HPDE6-E6E7 (cell line): Measurements from ENCODE around the gene PLEKHM3.
"Not testable (repeated sequence)": the region's sequence is repeated elsewhere in the genome, so short reads cannot be mapped to it uniquely, and the experiment has no call there.

Experiments used
- DNase-seq: peaks from one replicate; pipeline ENCODE4 v3.0.0; 2011; ENCODE audit warnings: missing footprints; ENCODE audit errors: extremely low spot score

PLEKHM3 gene

DNA sequence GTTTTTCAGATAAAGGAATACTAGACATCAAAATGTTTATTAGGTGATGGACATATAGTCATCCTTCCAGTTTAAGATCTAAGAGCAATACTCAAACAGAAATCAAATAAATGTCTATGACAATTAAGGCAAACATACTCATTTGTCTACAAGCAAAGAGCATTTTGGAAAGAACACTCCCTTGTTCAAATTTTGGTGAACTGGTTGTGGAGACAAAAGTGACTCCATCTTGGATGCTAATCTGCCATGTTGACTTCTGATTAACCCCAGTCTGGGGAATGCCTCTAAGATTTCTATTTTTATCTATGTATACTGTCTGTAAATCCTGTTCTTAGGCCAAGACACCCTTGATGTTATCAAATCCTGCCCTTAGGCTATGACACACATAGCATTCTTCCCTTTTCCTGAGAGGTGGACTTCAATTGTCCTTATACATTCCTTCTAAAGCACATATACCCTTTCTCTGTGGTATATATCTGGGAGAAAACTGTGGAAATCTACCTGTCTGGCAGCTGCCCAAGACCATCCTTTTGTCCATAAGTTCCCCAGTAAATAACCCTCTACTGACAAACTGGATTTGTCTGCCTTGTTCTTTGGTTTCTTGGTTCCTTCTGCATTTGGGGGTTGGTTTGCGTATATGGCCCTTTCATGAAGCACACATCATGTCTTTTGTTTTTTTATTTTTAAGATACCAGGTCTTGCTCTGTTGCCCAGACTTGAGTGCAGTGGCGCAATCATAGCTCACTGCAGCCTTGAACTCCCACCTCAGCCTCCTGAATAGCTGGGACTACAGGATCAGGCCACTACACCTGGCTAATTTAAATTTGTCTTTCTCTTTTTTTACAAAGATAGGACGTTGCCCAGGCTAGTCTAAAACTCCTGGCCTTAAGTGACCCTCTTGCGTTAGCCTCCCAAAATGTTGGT lies 12.5 kb upstream of the PLEKHM3 start:
- no peak for DNase-seq

DNA sequence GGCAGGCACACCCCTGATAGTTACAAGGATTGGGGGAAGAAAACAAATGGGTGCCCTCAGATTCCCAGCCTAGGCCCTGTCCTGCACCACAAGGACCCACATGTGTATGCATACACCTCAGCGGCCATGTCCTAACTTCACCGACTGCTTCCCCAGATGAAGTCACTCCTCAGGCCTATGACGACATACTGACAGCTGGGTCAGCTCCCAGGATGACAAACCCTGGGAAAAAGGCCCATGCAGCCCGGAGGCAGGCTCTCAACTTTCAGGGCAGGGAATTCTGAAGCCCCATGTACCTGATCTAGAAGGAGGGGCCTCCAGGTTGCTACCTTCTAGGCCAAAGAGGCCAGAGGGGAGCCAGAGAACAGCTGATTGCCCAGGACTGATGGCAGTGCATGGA lies 11.0 kb upstream of the PLEKHM3 start:
- DNase-seq: no peak

DNA sequence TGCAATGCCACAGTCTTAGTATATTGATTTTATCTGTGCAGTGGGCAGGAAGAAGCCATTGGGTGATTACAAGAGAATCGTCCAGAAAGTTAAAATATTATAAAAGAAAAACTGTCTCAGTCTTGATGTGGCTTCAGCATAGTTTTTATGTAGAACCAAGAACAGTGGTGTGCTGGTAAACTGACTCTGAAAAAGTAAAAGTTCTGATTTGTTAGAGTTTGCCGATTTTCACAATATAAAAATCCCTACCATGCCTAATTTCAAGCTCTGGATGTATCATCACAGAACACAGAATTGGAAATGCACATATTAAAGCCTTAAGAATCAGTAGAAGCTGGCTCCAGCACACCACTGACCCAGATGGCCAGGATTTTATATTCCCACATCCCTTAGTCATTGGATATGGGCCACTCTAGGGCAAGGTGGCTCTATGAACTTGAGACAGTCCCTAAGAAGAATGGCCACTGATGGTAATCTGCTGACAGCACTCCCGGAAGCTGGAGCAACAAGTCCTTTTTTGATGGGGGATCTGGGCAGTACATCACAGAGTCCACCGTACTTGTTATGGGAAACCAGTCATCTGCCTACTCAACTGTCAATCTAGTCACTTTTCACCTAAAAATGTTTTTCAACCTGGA lies 9.3 kb upstream of the PLEKHM3 start:
- no peak for DNase-seq

DNA sequence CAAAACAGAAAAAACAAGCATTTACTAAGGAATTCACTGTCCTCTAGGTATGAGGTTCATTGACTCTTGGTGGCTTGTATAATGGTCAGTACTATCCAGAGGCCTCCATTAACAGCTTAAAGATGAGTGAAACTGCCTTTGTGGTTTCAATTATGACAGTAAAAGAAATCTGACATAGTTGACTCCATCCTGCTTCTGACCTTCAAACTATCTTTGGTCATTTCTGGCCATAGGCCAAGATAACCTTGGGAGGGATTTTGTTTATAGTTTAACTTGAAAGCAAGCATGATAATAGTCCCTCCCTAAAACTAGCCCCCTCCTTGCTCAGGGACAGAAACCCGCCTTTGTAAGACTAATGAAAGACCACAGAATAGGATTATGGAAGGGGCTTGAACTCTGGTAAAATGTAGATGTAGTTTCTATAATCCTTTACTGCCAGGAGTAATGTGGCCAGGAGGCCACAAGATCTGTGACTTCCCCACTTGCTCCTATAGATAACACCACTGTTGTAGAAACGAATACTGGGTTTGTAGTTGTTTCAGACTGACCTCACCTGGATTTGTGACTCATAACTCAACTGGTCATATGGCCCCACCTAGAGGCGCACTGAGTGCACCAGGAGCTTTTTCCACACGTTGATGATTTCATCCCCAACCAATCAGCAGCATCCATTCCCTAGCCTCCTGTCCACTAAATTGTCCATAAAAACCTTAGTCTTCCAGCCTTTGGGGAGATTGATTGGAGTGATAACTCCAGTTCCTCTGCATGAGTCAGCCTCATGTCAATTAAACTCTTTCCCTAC lies 8.6 kb upstream of the PLEKHM3 start:
- DNase-seq: peak; percentile 61

GRCh38 chr2:208031608-208032019 lies 6.3 kb upstream of the PLEKHM3 start:
- no peak for DNase-seq

DNA sequence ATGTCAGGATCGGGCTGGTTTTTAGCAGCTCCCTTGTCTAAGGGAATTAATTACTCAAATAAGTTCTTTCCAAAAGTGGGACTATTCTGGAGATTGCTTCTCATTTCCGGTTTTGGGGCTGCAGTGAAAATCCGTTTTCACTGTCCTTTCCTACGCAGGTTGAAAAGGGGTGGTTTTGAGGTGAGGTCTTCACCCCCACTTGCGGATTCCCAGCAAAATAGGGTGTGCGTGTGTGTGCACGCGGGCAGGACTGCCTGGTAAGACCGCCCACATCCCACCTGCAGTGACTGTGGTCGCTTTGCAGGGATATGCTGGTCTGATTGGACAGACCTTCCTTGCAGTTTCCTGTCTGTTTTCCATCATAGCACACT lies 472 bp upstream of the PLEKHM3 start:
- no peak for DNase-seq

- DNase-seq: no peak
These were observed 1.2 kb downstream of the PLEKHM3 start for GRCh38 chr2:208024091-208024490.

DNA sequence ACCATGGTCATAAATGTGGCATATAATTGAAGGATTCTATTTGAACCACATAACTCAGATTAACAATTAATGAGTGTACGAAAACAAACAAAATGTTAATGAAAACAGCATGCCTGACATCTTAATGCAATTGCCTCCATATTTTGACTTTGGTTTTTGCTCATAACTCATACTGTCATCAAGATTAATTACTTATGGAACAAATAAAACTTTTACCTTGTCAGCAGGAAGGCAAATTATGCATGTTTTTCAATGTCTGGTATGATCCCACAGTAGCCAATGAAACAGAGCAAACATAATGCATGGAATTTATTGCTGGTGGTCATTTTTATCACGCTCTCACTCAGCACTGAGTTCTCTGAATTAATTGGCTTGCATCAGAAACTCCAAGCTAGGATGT lies 5.1 kb downstream of the PLEKHM3 start:
- no peak for DNase-seq

GRCh38 chr2:208018124-208018712 lies 7.1 kb downstream of the PLEKHM3 start:
- not testable (repeated sequence) for DNase-seq

GRCh38 chr2:208017721-208018120 lies 7.6 kb downstream of the PLEKHM3 start:
- no peak for DNase-seq

- no peak for DNase-seq
These were observed 9.9 kb downstream of the PLEKHM3 start for GRCh38 chr2:208015475-208015874.

DNA sequence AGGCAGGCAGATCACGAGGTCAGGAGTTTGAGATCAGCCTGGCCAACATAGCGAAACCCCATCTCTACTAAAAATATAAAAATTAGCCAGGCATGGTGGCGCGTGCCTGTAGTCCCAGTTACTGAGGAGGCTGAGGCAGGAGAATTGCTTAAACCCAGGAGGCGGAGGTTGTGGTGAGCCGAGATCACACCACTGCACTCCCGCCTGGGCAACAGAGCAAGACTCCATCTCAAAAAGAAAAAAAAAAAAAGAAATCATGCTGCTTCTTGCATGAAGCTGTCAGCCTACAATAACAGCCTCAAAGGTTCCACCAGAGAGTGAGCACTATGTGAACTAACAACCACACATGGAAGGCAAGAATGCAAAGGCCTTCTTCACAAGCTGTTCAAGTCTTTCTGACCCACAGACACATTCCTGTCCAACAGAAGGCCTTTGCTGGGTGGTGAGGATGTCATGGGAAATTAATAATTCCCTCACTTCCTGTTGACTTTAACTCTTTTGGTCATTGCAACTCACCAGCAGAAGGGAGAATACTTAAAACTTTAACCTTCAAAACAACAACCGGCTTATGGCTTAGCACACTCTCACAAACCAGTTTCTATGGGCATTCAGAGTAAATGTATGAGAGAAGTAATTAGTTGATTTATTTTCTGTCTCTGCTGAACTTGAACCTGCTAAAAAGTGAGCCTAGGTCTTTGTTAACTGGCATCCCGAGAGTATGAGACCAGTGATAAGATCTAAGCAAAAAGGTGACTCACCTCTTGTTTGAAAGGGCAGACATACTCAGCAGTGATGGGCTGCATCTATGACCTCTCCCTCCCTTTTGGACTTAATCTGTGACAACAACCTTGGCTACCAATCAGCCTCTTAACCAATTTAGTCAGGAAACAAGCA lies 11.8 kb downstream of the PLEKHM3 start:
- peak; percentile 19 for DNase-seq

DNA sequence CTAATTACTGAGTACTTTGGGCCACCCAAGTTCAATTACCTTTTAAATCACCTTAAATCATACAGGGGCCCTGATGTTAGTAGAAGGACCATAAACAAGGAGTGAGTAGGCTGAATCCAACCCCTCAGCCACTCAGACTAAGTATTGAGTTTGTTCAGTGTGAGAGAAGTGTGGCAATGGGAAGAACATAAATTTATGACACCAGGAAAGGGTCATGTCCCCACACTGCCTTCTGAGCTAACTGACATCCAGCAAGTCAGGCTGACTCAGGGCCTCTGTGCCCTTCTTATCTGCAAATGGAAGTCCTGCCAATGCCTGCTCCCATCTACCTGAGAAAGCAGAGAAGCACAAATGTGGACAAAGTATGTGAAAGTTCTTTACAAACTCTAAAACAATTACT lies 12.9 kb downstream of the PLEKHM3 start:
- DNase-seq: no peak

GRCh38 chr2:208010506-208010905 lies 14.8 kb downstream of the PLEKHM3 start:
- DNase-seq: no peak

DNA sequence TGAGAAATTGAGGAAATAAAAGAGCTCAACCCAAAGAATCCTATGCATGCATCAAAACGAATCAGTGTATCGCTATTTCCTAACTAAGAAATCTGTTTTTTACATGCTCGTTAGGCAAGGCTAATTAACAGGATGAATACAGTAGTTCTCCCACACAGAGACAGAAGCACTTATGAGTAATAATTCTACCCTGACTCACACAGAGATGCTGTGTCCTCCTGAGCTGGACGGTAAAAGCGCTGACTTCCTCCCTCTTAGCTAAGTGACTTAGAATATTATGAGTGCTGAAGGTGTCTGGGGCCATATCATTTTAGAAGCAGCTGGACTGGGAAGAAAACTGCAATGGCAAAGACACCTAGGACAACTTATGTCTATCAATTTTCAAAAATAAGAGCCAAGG lies 18.5 kb downstream of the PLEKHM3 start:
- DNase-seq: peak; percentile 78

- DNase-seq: peak; percentile 80
These were observed 19.0 kb downstream of the PLEKHM3 start for GRCh38 chr2:208006337-208006736.

GRCh38 chr2:208001924-208002323 lies 23.4 kb downstream of the PLEKHM3 start:
- DNase-seq: no peak

- peak; percentile 61 for DNase-seq
These were observed 24.5 kb downstream of the PLEKHM3 start for GRCh38 chr2:208000701-208001395.

DNA sequence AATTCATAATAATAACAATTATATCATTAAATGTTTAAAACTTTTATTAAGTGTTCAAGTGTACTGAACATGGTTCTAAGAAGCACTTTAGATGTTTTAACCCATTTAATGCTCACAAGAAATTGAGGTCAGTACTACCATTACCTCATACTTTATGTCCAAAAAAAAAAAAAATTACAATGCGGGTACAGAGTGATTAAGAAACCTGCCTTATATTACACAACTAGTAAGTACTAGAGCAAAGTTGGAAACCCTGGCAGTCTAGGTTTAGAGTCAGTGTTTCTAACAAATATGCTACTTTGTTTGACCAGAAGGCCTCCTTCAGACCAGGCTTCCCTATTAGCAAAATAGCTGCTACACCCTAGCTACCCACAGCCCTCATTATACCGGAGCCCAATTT lies 28.5 kb downstream of the PLEKHM3 start:
- no peak for DNase-seq

- DNase-seq: no peak
These were observed 29.4 kb downstream of the PLEKHM3 start for GRCh38 chr2:207995887-207996286.
